Measurements from ENCODE around the gene SNAPIN. TPM values are rescaled to one million over a fixed set of nuclear protein-coding genes. Genes with fewer than 3 reads are reported as not detected.

Gene SNAPIN
- total and polyA plus RNA-seq, 9 of the 15 experiments (the other 6 are each of a cell fraction or from before 2014, with no cell fraction given): 11.2 to 43.9 (median 32.3) TPM

- TF ChIP-seq RFX5 (IDR thresholded peaks at IDR 0.05; ENCODE audit: low read depth, low read length) (no peak), TEAD1 (CRISPR knock-in tag; IDR thresholded peaks at IDR 0.05) (0 out of 4 replicates have a peak, but pooled peaks of 1 of the 2 experiments have one; percentile 6), WHSC1 (IDR thresholded peaks at IDR 0.05; ENCODE audit: low read length) (no peak), PHF20 (IDR thresholded peaks at IDR 0.05; ENCODE audit: partially characterized antibody) (no peak), CGGBP1 (CRISPR knock-in tag; IDR thresholded peaks at IDR 0.05) (no peak), HNRNPK (IDR thresholded peaks at IDR 0.05; ENCODE audit: low read depth, low read length, poor library complexity, severe bottlenecking) (no peak), KAT8 (IDR thresholded peaks at IDR 0.05; ENCODE audit: low read depth) (no peak), PHF8 (IDR thresholded peaks at IDR 0.05; ENCODE audit: borderline replicate concordance, low read length) (peak; percentile 56; the same call in 1 of the 2 replicates)
Measured at GRCh38 chr1:153627715-153628626, 30.5 kb upstream of the SNAPIN start, which contains the start of gene S100A1 (continued).

Measured in K562 (cell line).